Thyroid gland (tissue), 4 donors: Measurements from ENCODE around the gene URAD.

ENCODE experiments used
- CTCF ChIP-seq, 6 experiments: fragments of 200-600 bp in 3 of 6; fragments of 450-650 bp in 3 of 6; sonication (generic) in 3 of 6; IDR thresholded peaks; one replicate each; pipeline ENCODE4 v1.5.1; 2016 to 2019; ENCODE audit warnings: antibody characterized with exemption in 6 of 6, mild to moderate bottlenecking in 2 of 6, inconsistent platforms in 1 of 6, moderate library complexity in 1 of 6
- POLR2A ChIP-seq, 2 donors: fragments of 450-650 bp; IDR thresholded peaks; one replicate each; pipeline ENCODE4 v1.6.1; 2017; ENCODE audit warnings: antibody characterized with exemption in 2 of 2, mild to moderate bottlenecking in 2 of 2, moderate library complexity in 1 of 2

DNA sequence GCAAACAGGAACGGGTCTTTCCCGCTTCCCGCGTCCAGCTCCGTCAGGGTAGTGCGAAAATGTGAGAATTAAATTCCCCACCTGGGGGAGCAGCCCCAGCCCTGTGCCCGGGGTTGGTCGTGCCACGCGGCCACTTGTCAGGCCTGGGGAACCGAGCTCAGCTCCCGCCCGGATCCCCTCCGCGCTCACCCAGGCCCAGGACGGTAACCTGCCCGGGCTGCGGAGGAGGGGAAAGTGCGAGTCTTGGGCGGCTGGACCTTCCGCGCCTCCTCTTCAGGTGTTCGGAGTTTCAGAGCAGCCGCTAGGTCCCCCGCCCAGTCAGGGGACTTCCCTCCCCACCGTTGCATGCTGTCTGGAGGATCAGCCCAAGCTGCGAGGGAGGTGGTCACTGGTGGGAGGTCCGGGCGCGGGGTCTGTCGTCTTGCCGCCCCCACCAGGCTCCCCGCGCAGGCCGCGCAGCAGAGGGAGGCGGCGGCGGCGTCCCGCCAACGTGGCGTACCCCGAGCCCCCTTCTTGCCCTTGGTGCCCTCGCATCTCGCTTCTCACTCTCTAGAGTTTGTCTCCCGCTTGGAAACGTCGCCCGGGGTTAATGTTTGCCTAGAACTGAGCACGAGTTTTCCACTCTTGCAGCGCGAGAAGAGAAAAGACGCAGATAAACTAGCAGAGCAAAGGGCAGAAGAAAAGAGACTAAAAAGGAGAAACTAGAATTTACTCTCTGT is 8.1 kb downstream of the URAD start:
- TF ChIP-seq POLR2A (IDR thresholded peaks at IDR 0.05) (no peak), CTCF (IDR thresholded peaks at IDR 0.05) (no peak)
